GM18909 (cell line): Measurements from ENCODE around the gene R3HCC1L.
"Not testable (repeated sequence)": the region's sequence is repeated elsewhere in the genome, so short reads cannot be mapped to it uniquely, and the experiment has no call there.

Experiments
- ATAC-seq: cut with Tn5 transposase; IDR thresholded peaks from one replicate; pipeline ENCODE4 v1.9.1; 2021; ENCODE audit warnings: mild to moderate bottlenecking; ENCODE audit not compliant: unreplicated experiment, poor library complexity

The R3HCC1L gene

GRCh38 chr10:98224996-98225395, 90.5 kb downstream of the R3HCC1L start:
- ATAC-seq = no peak

DNA sequence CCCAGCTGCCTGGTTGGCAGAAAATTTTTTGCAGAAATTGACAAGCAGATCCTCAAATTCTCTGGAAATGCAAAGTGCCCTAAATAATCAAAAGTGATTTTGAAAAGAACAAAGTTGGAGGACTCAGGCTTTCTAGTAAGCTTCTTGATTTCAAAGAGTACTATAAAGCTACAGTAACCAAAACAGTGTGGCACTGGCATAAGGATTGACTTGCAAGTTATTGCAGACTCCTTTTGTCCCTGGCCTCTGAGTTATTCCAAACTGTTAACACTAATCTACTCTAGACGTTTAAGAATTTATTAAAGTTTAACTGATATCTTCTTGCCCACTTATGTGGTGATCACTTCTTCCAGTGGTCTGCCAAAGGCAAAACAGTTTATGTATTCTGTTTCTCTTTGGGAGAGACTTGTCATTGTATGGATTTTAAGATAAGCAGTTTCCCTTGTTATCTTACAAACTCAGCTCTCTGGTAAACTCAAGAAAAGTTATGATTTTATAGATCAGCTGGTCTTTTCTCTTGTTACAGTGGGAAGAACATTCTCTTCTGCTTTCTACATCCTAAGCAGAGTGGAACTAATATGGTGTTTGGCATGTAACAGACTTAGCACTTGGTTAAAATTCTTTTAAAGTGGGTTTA, 92.2 kb downstream of the R3HCC1L start:
- ATAC-seq = no peak

DNA sequence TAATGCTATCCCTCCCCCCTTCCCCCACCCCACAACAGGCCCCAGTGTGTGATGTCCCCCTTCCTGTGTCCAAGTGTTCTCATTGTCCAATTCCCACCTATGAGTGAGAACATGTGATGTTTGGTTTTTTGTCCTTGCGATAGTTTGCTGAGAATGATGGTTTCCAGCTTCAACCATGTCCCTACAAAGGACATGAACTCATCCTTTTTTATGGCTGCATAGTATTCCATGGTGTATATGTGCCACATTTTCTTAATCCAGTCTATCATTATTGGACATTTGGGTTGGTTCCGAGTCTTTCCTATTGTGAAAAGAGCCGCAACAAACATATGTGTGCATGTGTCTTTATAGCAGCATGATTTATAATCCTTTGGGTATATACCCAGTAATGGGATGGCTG, 93.3 kb downstream of the R3HCC1L start:
- ATAC-seq = not testable (repeated sequence)

GRCh38 chr10:98228266-98228665, 93.8 kb downstream of the R3HCC1L start:
- not testable (repeated sequence) for ATAC-seq

GRCh38 chr10:98231417-98231816, 97.0 kb downstream of the R3HCC1L start:
- ATAC-seq = no peak

DNA sequence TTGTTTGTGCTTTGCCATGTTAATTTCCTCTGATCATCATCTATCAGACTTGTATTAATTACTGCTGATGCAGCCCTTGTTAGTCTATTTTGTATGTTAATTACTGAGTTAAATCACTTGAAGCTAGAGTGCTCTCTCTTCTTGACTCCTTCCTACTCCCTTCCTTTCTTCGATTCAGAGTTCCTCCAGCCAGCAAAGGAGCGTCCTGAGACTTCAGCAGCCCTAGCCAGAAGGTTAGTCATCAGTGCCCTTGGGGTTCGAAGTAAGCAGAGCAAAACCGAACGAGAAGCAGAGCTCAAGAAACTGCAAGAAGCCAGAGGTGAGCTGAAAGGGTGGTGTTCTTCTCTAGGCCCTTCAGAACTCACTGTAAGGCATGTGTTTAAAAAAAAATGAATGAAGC, 101.4 kb downstream of the R3HCC1L start:
- ATAC-seq = no peak

- no peak for ATAC-seq
These were observed 102.4 kb downstream of the R3HCC1L start for GRCh38 chr10:98236862-98237261.

DNA sequence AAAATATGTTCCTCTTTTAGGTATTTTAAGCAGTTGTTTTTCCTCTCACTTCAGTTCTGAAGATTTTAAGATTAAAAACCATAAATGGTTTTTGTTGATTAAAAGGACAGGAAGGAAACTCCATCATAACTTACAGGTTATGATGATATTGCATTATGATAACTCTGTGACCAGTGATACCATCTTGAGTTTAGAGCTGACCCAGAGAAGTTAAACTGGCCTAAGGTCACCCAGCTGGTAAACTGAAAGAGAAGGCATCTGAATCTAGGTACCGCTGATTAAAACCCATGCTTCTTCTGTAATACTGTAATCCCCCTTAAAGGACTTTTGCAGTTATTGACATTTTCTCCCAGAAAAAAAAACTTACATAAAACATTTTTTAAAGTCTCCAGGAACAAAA, 103.9 kb downstream of the R3HCC1L start:
- no peak for ATAC-seq

- no peak for ATAC-seq
These were observed 106.1 kb downstream of the R3HCC1L start for GRCh38 chr10:98240524-98240923.

GRCh38 chr10:98242823-98243222, 108.4 kb downstream of the R3HCC1L start:
- ATAC-seq = no peak

GRCh38 chr10:98244141-98244540, 109.7 kb downstream of the R3HCC1L start:
- ATAC-seq = no peak

GRCh38 chr10:98244586-98244985, 110.1 kb downstream of the R3HCC1L start:
- no peak for ATAC-seq

DNA sequence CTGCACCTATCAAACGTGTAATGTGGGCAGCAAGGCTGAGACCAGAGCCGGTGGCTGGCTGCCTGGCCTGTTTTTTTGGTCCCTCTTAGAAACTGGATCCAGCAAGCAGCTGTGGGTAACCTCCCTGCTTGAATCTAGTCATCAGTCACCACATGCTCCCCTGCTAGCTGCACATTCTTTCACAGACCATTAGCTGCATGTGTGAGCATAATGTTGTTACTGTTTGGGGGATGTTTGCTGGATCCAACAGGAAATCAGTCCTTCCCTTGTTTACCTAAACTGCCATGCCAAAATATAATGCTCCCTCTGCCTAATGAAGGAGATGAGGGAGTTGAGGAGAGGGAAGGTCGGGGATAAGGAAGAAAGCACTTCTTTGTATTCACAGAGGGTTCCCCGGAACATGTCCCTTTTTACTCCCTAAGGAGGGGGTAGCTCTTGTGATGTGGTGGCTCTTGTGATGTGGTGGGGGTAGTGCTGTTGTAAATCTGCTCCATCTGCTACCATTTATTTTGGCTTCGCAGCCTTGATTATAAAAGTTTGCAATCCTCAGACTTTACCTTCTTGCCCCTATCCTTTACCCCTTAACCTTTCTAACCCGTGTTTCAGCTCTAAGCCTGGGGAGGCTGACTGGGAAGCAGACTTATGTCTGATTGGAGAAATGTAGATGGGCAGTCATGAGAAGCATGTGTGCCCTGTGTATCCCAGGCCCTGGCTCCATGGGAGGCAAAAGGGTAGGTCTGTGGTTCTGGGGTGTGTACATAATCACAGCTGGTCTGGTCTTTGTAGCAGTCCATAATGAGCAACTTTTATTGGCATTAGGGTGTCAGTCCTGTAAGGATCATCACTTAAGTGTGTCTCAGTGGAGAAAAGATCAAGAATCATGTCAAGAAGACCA, 112.7 kb downstream of the R3HCC1L start:
- no peak for ATAC-seq

- no peak for ATAC-seq
These were observed 113.6 kb downstream of the R3HCC1L start for GRCh38 chr10:98248018-98248417.

DNA sequence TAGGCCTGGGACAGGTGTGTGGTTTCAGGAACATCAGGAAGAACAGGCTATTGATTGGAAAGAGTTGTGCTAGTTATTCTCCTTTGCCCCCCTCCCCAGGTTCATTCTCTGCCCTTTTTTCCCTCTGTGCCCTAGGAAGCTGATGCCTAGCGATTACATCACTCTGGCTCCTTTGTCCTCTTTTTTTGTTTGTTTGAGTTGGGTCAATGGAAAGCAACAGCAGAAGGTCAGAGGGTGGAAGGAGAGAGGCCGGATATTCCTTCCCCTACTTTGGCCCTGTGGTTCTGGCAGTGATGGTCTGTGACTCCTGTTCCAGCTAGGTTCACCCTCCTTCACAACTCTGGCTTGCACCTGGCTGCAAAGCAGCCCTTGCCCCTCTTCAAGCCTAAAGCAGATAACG, 114.7 kb downstream of the R3HCC1L start:
- ATAC-seq = no peak

GRCh38 chr10:98251399-98251798, 116.9 kb downstream of the R3HCC1L start:
- no peak for ATAC-seq

DNA sequence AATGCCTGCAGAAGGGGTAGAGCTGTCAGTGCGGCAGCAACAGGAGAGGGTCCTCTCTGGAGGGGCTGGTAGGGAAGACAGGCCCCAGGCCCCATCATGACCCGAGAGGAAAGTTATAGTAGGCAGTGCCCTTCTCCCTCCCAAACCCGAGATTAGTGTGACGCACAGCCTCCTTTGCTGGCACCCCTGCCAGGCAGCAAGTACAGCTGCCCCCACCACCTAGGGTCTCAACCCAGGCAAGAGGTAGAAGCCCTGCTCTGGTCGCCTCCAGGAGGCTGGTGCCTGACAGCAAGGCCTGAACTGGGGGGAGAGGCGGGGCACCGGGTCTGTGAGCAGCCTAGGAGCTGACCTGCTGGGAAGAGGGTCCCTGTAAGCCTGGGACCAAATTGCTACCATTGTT, 118.0 kb downstream of the R3HCC1L start:
- no peak for ATAC-seq

GRCh38 chr10:98253499-98253898, 119.0 kb downstream of the R3HCC1L start:
- no peak for ATAC-seq

- ATAC-seq = no peak
These were observed 119.9 kb downstream of the R3HCC1L start for GRCh38 chr10:98254234-98254974.

- no peak for ATAC-seq
These were observed 120.9 kb downstream of the R3HCC1L start for GRCh38 chr10:98255146-98255877.
